ENCODE results near the gene AP1S3.
"Not testable (repeated sequence)": the region's sequence is repeated elsewhere in the genome, so short reads cannot be mapped to it uniquely, and the experiment has no call there.

AP1S3 gene

GRCh38 chr2:223789423-223789822 is 48.0 kb downstream of the AP1S3 start:
- peaks cover 2% of the 10 kb centered on the region for H3K27me3 Mint-ChIP-seq
- H3K4me3 Mint-ChIP-seq, result no peak overlapping the region
- H3K27ac Mint-ChIP-seq, result no peak overlapping the region
- H3K4me1 Mint-ChIP-seq, result no peaks in the 10 kb centered on the region
- peaks cover 0 to 6% of the 10 kb centered on the region in 2 donors for H3K9me3 Mint-ChIP-seq
- DNase-seq (no peak), ATAC-seq (no peak)

GRCh38 chr2:223788826-223789225 is 48.6 kb downstream of the AP1S3 start:
- no peak overlapping the region for H3K27ac Mint-ChIP-seq
- peaks cover 6% of the 10 kb centered on the region for H3K27me3 Mint-ChIP-seq
- no peak for DNase-seq

GRCh38 chr2:223788106-223788505 is 49.3 kb downstream of the AP1S3 start:
- not testable (repeated sequence) for DNase-seq, H3K27ac Mint-ChIP-seq, H3K27me3 Mint-ChIP-seq, H3K4me3 Mint-ChIP-seq, H3K4me1 Mint-ChIP-seq, ATAC-seq, H3K9me3 Mint-ChIP-seq

More at GRCh38 chr2:223788826-223789225, 48.6 kb downstream of the AP1S3 start:
- no peak for ATAC-seq
- H3K9me3 Mint-ChIP-seq, result peaks cover 0 to 6% of the 10 kb centered on the region in 2 donors
- H3K4me1 Mint-ChIP-seq, result no peaks in the 10 kb centered on the region
- no peak overlapping the region for H3K4me3 Mint-ChIP-seq

GRCh38 chr2:223787358-223787757 is 50.0 kb downstream of the AP1S3 start:
- no peak for ATAC-seq
- H3K4me3 Mint-ChIP-seq, result no peak overlapping the region
- H3K4me1 Mint-ChIP-seq, result no peaks in the 10 kb centered on the region

GRCh38 chr2:223786943-223787342 is 50.4 kb downstream of the AP1S3 start:
- peaks cover 0 to 6% of the 10 kb centered on the region in 2 donors for H3K9me3 Mint-ChIP-seq
- peaks cover 6% of the 10 kb centered on the region for H3K27me3 Mint-ChIP-seq
- peak overlapping the region in 1 of 2 donors; percentile 61 for H3K27ac Mint-ChIP-seq
- H3K4me3 Mint-ChIP-seq, result no peak overlapping the region
- DNase-seq (no peak), ATAC-seq (no peak)
- no peaks in the 10 kb centered on the region for H3K4me1 Mint-ChIP-seq

More at GRCh38 chr2:223787358-223787757, 50.0 kb downstream of the AP1S3 start:
- DNase-seq, result no peak
- peaks cover 6% of the 10 kb centered on the region for H3K27me3 Mint-ChIP-seq
- H3K9me3 Mint-ChIP-seq, result peaks cover 0 to 6% of the 10 kb centered on the region in 2 donors
- no peak overlapping the region for H3K27ac Mint-ChIP-seq

- Mint-ChIP-seq H3K27me3 (peaks cover 6% of the 10 kb centered on the region), H3K9me3 (peaks cover 0 to 6% of the 10 kb centered on the region in 2 donors), H3K4me3 (no peak overlapping the region), H3K4me1 (no peaks in the 10 kb centered on the region), H3K27ac (no peak overlapping the region)
- ATAC-seq (no peak), DNase-seq (no peak)
Observed at GRCh38 chr2:223786236-223786635, 51.1 kb downstream of the AP1S3 start.

- Mint-ChIP-seq H3K4me1 (no peaks in the 10 kb centered on the region), H3K27ac (no peak overlapping the region), H3K27me3 (peaks cover 6% of the 10 kb centered on the region), H3K4me3 (no peak overlapping the region), H3K9me3 (no peaks in the 10 kb centered on the region)
- DNase-seq (no peak), ATAC-seq (no peak)
Observed at GRCh38 chr2:223784221-223784772, 53.1 kb downstream of the AP1S3 start.

GRCh38 chr2:223782629-223783028 is 54.8 kb downstream of the AP1S3 start:
- DNase-seq (no peak), ATAC-seq (no peak)
- H3K27me3 Mint-ChIP-seq, result peaks cover 6% of the 10 kb centered on the region
- no peak overlapping the region for H3K27ac Mint-ChIP-seq
- no peak overlapping the region for H3K4me3 Mint-ChIP-seq
- no peaks in the 10 kb centered on the region for H3K4me1 Mint-ChIP-seq
- no peaks in the 10 kb centered on the region for H3K9me3 Mint-ChIP-seq

GRCh38 chr2:223781560-223781959 is 55.8 kb downstream of the AP1S3 start:
- Mint-ChIP-seq H3K4me1 (no peaks in the 10 kb centered on the region), H3K27ac (no peak overlapping the region), H3K4me3 (no peak overlapping the region), H3K27me3 (peaks cover 6% of the 10 kb centered on the region), H3K9me3 (no peaks in the 10 kb centered on the region)
- DNase-seq (no peak), ATAC-seq (no peak)

GRCh38 chr2:223779877-223780276 is 57.5 kb downstream of the AP1S3 start:
- H3K27me3 Mint-ChIP-seq, result peaks cover 6% of the 10 kb centered on the region
- peak; percentile 32 to 54 for DNase-seq
- no peak overlapping the region for H3K27ac Mint-ChIP-seq
- no peaks in the 10 kb centered on the region for H3K4me1 Mint-ChIP-seq
- ATAC-seq, result peak; percentile 78
- H3K4me3 Mint-ChIP-seq, result no peak overlapping the region
- no peaks in the 10 kb centered on the region for H3K9me3 Mint-ChIP-seq

GRCh38 chr2:223774193-223774592 is 63.2 kb downstream of the AP1S3 start:
- Mint-ChIP-seq H3K27me3 (no peaks in the 10 kb centered on the region), H3K9me3 (no peaks in the 10 kb centered on the region), H3K4me3 (no peak overlapping the region), H3K4me1 (no peaks in the 10 kb centered on the region), H3K27ac (no peak overlapping the region)
- ATAC-seq (no peak), DNase-seq (no peak)

- Mint-ChIP-seq H3K4me3 (no peak overlapping the region), H3K27ac (no peak overlapping the region), H3K27me3 (no peaks in the 10 kb centered on the region), H3K9me3 (peaks cover 0 to 2% of the 10 kb centered on the region in 2 donors), H3K4me1 (peaks cover 4% of the 10 kb centered on the region)
- ATAC-seq (no peak), DNase-seq (no peak)
Observed at GRCh38 chr2:223772363-223772762, 65.0 kb downstream of the AP1S3 start.

- Mint-ChIP-seq H3K4me1 (peaks cover 4% of the 10 kb centered on the region), H3K27ac (no peak overlapping the region), H3K4me3 (no peak overlapping the region), H3K9me3 (peaks cover 0 to 6% of the 10 kb centered on the region in 2 donors), H3K27me3 (no peaks in the 10 kb centered on the region)
- DNase-seq (no peak), ATAC-seq (no peak)
Observed at GRCh38 chr2:223771475-223771874, 65.9 kb downstream of the AP1S3 start.

- peaks cover 8% of the 10 kb centered on the region for H3K4me1 Mint-ChIP-seq
- no peak overlapping the region for H3K4me3 Mint-ChIP-seq
- no peaks in the 10 kb centered on the region for H3K27me3 Mint-ChIP-seq
- peaks cover 0 to 6% of the 10 kb centered on the region in 2 donors for H3K9me3 Mint-ChIP-seq
- DNase-seq (no peak), ATAC-seq (no peak)
- H3K27ac Mint-ChIP-seq, result no peak overlapping the region
Observed at GRCh38 chr2:223768179-223768578, 69.2 kb downstream of the AP1S3 start.

GRCh38 chr2:223767341-223767740 is 70.0 kb downstream of the AP1S3 start:
- no peak overlapping the region for H3K4me3 Mint-ChIP-seq
- no peaks in the 10 kb centered on the region for H3K27me3 Mint-ChIP-seq
- peaks cover 0 to 6% of the 10 kb centered on the region in 2 donors for H3K9me3 Mint-ChIP-seq
- DNase-seq, result no peak
- ATAC-seq, result no peak
- H3K27ac Mint-ChIP-seq, result no peak overlapping the region
- peaks cover 12% of the 10 kb centered on the region for H3K4me1 Mint-ChIP-seq

GRCh38 chr2:223765221-223765785 is 72.1 kb downstream of the AP1S3 start:
- ATAC-seq (no peak), DNase-seq (no peak)
- Mint-ChIP-seq H3K9me3 (peaks cover 0 to 6% of the 10 kb centered on the region in 2 donors), H3K4me1 (peaks cover 30% of the 10 kb centered on the region), H3K27me3 (no peaks in the 10 kb centered on the region), H3K27ac (no peak overlapping the region), H3K4me3 (no peak overlapping the region)

GRCh38 chr2:223764796-223765195 is 72.6 kb downstream of the AP1S3 start:
- peaks cover 32% of the 10 kb centered on the region for H3K4me1 Mint-ChIP-seq
- no peaks in the 10 kb centered on the region for H3K27me3 Mint-ChIP-seq
- DNase-seq, result no peak
- H3K4me3 Mint-ChIP-seq, result no peak overlapping the region
- no peak for ATAC-seq
- H3K9me3 Mint-ChIP-seq, result peaks cover 0 to 6% of the 10 kb centered on the region in 2 donors
- no peak overlapping the region for H3K27ac Mint-ChIP-seq
